Vagina (tissue), 2 donors: ENCODE measurements around the gene SLU7. TPM values are rescaled to one million over a fixed set of nuclear protein-coding genes. Genes with fewer than 3 reads are reported as not detected.
A peak's percentile ranks its signal among the peaks of the same experiment; 100 is the strongest.

Source experiments
- DNase-seq, 2 donors: peaks; one replicate each; pipeline ENCODE4 v3.0.0-alpha.2; 2017; ENCODE audit errors: extremely low spot score in 2 of 2
- H3K27ac ChIP-seq: fragments of 200-600 bp; sonication (generic); one replicate; pipeline ENCODE4 v1.5.1; 2019
- H3K27me3 ChIP-seq: fragments of 200-600 bp; sonication (generic); one replicate; pipeline ENCODE4 v1.5.1; 2019
- H3K36me3 ChIP-seq, 2 donors: fragments of 200-600 bp; sonication (generic); one replicate each; pipeline ENCODE4 v1.5.1; 2017 to 2019
- H3K4me1 ChIP-seq: fragments of 200-600 bp; sonication (generic); one replicate; pipeline ENCODE4 v1.5.1; 2019
- H3K4me3 ChIP-seq, 2 donors: fragments of 200-600 bp; sonication (generic); 1 replicate in 1 of 2; 2 replicates in 1 of 2; pipeline ENCODE4 v1.5.1; 2016 to 2019
- H3K9me3 ChIP-seq: fragments of 200-600 bp; sonication (generic); one replicate; pipeline ENCODE4 v1.5.1; 2019
- POLR2A ChIP-seq, 2 donors: fragments of 450-650 bp; IDR thresholded peaks; one replicate each; pipeline ENCODE4 v1.6.1; 2017; ENCODE audit warnings: antibody characterized with exemption in 2 of 2, mild to moderate bottlenecking in 2 of 2, moderate library complexity in 2 of 2
- POLR2AphosphoS5 ChIP-seq, 2 donors: sonication (generic); formaldehyde crosslinking; IDR thresholded peaks; one replicate each; pipeline ENCODE4 v1.9.0; 2017; ENCODE audit warnings: antibody characterized with exemption in 2 of 2, mild to moderate bottlenecking in 2 of 2, low read depth in 1 of 2; ENCODE audit not compliant: insufficient read depth in 1 of 2
- intact Hi-C: fragments of 100-400 bp; cut with DNase I; formaldehyde crosslinking; loops from one replicate; pipeline ENCODE4 v1.15.1; 2023
- total RNA-seq: library from RNA; depleted of rRNA; stranded (reverse); fragments of >200 nt; gene quantifications from one replicate; pipeline ENCODE4 v1.2.3, GENCODE V29; 2016
- TF ChIP-seq, protein P1 (sequence below), 3 experiments: fragments of 450-650 bp in 2 of 3; fragments of 200-600 bp in 1 of 3; sonication (generic) in 1 of 3; IDR thresholded peaks; one replicate each; pipeline ENCODE4 v1.5.1; 2017 to 2019; ENCODE audit warnings: antibody characterized with exemption in 3 of 3, mild to moderate bottlenecking in 2 of 3, moderate library complexity in 2 of 3

The SLU7 gene
- total RNA-seq, 1 donor from 2014 or later = 24.3 TPM

DNA sequence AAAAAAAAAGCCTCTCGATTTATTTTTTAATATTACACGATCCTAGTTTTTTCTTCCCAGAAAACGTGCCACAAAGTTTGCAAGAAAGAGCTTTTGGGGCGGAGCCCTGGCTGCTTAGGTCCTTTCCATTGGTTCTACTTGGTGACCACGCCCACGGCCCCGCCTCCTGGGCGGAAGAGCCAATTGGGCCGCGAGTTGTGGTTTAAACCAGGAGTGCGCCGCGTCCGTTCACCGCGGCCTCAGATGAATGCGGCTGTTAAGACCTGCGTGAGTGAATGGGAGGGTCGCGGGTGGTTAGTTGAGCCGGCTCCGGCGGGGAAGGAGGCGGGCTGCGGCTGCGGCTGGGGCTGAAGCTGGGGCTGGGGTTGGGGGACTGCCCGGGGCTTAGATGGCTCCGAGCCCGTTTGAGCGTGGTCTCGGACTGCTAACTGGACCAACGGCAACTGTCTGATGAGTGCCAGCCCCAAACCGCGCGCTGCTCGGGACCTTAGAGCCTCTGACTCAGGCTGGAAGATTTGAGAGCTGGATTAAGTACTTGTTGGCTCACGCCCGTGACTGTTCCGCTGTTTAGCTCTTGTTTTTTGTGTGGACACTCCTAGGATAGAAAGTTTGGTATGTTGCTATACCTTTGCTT, 2.9 kb upstream of the SLU7 start, which contains the start of gene PTTG1:
PTTG1 (plus strand) TSS at position 231 of the 634 bp plus-strand sequence. CDS start 458 bp downstream, outside the sequence.
- intact Hi-C loops = no loop called here
- peak within 1 kb of the TSS; percentile 54 to 69 for H3K4me3 ChIP-seq
- H3K27ac ChIP-seq = peak within 1 kb of the TSS; percentile 85
- peak in 1 of 2 donors; percentile 93 for DNase-seq
- no peaks in the 10 kb centered on the region for H3K36me3 ChIP-seq
- H3K4me1 ChIP-seq = peaks cover 31% of the 10 kb centered on the region
- no peaks in the 10 kb centered on the region for H3K9me3 ChIP-seq
- no peaks in the 10 kb centered on the region for H3K27me3 ChIP-seq
- TF ChIP-seq, protein P1, sequence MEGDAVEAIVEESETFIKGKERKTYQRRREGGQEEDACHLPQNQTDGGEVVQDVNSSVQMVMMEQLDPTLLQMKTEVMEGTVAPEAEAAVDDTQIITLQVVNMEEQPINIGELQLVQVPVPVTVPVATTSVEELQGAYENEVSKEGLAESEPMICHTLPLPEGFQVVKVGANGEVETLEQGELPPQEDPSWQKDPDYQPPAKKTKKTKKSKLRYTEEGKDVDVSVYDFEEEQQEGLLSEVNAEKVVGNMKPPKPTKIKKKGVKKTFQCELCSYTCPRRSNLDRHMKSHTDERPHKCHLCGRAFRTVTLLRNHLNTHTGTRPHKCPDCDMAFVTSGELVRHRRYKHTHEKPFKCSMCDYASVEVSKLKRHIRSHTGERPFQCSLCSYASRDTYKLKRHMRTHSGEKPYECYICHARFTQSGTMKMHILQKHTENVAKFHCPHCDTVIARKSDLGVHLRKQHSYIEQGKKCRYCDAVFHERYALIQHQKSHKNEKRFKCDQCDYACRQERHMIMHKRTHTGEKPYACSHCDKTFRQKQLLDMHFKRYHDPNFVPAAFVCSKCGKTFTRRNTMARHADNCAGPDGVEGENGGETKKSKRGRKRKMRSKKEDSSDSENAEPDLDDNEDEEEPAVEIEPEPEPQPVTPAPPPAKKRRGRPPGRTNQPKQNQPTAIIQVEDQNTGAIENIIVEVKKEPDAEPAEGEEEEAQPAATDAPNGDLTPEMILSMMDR (IDR thresholded peaks at IDR 0.05) = no peak
- TF ChIP-seq POLR2A (IDR thresholded peaks at IDR 0.05) (peak in 1 of 2 donors; percentile 42), POLR2AphosphoS5 (IDR thresholded peaks at IDR 0.05; ENCODE audit: insufficient read depth in 1 of 2, low read depth in 1 of 2) (peak; percentile 63 to 81)

DNA sequence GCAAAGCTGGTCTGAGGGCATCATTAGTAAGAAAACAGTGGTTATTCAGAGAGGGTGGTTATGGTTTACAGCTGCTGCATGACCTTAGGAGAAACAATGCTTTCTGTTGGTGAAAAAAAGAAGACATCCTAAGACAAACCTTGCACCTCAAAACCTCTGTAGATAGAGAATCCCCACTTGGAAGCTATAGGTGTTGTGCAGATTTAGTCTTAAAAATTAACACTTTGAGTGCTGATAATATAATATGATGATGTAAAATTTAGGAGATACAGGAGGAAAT, 1.4 kb upstream of the SLU7 start:
- H3K36me3 ChIP-seq = no peaks in the 10 kb centered on the region
- H3K4me3 ChIP-seq = no peak overlapping the region
- intact Hi-C loops = no loop called here
- DNase-seq = no peak
- H3K27me3 ChIP-seq = no peaks in the 10 kb centered on the region
- peak overlapping the region; percentile 96 for H3K27ac ChIP-seq
- TF ChIP-seq, protein P1 (IDR thresholded peaks at IDR 0.05) = no peak
- TF ChIP-seq POLR2AphosphoS5 (IDR thresholded peaks at IDR 0.05; ENCODE audit: insufficient read depth in 1 of 2, low read depth in 1 of 2) = no peak
- TF ChIP-seq POLR2A (IDR thresholded peaks at IDR 0.05) = no peak
- no peaks in the 10 kb centered on the region for H3K9me3 ChIP-seq
- peaks cover 41% of the 10 kb centered on the region for H3K4me1 ChIP-seq

DNA sequence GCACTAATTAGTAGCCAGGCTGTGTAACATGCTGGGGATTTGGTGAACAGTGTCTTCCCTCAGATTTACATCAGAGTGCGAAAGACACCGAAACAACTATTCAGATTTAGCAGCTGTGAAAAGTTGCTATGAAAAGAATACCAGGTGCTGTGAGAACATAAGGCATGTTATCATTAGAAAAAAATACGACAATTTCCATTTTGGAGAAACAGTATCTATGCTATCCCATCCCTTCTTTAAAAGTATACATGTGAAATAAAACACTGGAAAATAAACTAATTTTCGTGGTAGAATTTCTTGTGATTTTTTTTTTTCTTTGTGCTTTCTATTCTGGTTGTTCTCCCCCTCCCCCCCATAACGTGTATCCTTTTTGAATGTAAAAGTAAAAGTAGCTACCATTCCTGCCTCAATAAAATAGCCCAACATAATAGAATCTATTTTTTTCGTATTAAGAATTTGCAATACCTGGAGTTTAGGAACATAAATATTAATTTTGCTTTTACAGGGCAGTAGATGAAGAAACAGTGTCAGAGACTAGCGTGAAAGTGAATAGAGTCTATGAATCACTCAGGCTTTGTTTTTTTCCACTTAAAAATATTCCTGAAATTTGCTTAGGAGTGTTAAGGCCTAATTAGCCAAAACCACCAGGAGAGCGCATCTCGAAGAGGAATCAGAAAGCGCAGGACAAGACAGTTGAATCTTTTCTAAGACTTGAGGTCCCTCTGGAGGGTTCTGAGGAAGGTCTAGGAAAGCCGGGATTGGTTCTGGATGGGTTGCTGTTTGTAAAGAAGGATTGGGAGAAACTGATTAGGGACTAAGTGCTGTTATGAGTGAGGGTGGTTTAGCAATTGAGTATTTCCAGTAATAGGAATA, 813 bp upstream of the SLU7 start:
- Histone ChIP-seq H3K4me1 (peaks cover 41% of the 10 kb centered on the region), H3K27me3 (no peaks in the 10 kb centered on the region), H3K27ac (peak overlapping the region; percentile 96), H3K4me3 (peak overlapping the region; percentile 72 to 95), H3K36me3 (no peaks in the 10 kb centered on the region), H3K9me3 (no peaks in the 10 kb centered on the region)
- intact Hi-C loops = no loop called here
- TF ChIP-seq POLR2AphosphoS5 (IDR thresholded peaks at IDR 0.05; ENCODE audit: insufficient read depth in 1 of 2, low read depth in 1 of 2) = no peak
- TF ChIP-seq, protein P1 (IDR thresholded peaks at IDR 0.05) = no peak
- TF ChIP-seq POLR2A (IDR thresholded peaks at IDR 0.05) = no peak
- no peak for DNase-seq

DNA sequence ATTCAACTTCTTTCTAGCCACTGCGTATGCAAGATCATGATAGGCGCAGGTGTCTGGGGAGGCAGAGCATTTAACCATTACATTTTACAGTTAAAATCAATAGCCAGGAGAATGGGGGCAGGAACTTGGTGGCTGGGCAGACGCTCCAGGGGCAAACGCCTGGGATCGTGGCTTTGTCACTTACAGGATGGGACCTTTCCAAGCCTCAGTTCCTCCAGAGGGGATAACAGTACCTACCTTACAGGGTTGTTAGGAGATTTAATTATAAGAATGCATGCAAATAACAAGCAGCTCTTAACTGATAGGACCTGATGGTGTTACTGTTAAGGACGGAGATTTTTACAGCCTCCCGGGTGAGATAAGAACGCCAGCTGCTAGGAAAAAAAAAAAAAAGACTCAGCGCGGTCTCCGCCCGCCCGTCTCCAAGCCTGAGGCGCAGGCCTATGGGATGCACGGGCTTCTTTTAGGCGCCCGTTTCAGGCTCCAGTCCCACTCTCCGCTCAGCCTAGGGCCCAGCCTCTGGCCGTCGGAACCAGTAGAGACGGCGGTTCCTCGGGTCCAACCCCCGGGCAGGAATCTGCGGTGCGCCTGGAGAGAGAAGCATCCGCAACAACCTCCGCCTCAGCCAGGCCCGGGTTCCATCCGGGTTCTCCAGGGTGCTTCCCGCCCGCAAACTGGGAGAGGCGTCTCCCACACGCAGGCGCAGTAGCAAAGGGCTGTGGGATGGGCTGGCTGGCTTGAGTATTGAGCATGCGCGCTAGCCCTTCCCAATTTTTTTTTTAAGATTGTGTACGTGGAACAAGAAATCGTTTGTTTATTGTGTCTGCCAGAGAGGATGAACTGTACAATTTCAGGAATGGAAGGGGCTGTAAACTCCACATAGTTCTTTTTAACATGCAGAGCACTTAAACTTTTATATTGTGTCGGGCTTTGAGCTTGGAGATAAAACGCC, 19.2 kb downstream of the SLU7 start, which contains the start of gene FAM200C:
FAM200C (minus strand) TSS at position 653 of the 952 bp plus-strand sequence. CDS start 4,564 bp downstream, outside the sequence.
- H3K27me3 ChIP-seq = no peaks in the 10 kb centered on the region

More for the DNA sequence above, 19.2 kb downstream of the SLU7 start, which contains the start of gene FAM200C:
- H3K36me3 ChIP-seq = peaks cover 0 to 26% of the 10 kb centered on the region in 2 donors
- peak in 1 of 2 donors; percentile 93 for DNase-seq
- intact Hi-C loops = loop anchor here (10.0 kb wide), 1 partner anchor 285 kb away; the partner anchor contains the start of gene PWWP2A
- H3K27ac ChIP-seq = peak within 1 kb of the TSS; percentile 79
- no peaks in the 10 kb centered on the region for H3K9me3 ChIP-seq
- H3K4me3 ChIP-seq = peak within 1 kb of the TSS; percentile 66
- TF ChIP-seq, protein P1 (IDR thresholded peaks at IDR 0.05) = no peak
- TF ChIP-seq POLR2A (IDR thresholded peaks at IDR 0.05) (peak in 1 of 2 donors; percentile 96), POLR2AphosphoS5 (IDR thresholded peaks at IDR 0.05; ENCODE audit: insufficient read depth in 1 of 2, low read depth in 1 of 2) (peak; percentile 99 to 100)
- H3K4me1 ChIP-seq = peaks cover 21% of the 10 kb centered on the region
